ENCODE measurements around the gene LY6G5B.
A peak's percentile ranks its signal among the peaks of the same experiment; 100 is the strongest.

The LY6G5B gene

DNA sequence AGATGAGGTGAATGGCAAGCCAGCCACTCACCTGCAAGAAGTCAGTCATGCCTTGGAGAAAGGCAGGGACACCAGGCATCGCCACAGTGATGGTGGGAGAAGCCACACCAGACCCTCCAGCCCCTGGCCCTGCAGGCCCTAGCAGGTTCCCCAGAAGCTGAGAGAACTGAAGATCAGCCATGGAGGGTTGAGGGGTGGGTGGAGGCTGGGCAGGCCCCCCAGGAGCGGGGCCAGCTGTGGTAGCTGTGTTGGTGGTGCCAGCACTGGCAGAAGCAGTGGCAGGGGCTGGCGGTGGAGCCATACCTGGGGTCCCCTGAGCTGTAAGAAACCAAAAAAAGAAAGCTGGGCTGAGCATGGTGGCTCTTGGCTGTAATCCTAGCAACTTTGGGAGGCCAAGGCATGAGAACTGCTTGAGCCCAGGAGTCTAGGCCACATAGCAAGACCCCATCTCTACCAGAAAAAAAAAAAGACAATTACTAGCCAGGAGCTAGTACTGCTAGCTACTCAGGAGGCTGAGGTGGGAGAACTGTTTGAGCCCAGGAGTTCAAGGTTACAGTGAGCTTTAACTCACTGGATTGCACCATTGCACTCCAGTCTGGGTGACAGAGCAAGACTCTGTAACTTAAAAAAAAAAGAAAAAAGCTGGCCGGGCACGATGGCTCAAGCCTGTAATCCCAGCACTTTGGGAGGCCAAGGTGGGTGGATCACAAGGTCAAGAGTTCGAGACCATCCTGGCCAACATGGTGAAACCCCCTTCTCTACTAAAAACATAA is 26.8 kb upstream of the LY6G5B start:
- no peak for DNase-seq

DNA sequence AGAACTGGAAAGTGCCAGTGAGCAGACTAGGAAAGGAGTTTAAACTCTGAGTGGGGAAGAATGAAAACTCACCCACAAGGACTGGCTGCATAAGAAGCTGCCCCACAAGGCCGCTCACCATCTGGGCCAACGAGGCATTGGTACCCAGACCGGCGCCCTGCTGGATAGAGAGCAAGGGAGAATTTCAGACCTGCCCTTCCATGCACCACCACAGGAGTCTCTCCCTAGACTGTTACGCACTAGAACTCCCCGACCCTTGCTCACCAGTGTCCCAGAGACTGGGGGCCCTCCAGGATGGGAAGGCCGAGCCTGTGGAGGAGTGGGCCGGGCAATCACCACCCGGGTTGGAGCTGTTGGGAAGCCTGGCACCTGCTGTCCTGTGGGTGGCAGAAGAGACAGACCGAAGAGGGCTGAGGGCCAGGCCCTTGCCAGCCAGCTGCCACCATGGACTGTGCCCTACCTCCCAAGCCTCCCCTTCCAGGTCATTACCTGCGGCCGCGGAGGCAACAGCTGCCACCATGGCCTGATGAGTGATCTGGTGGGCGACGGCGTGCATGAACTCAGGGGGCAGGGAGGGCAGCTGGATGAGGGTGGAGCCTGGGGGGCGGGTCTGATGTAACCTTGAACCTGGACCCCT is 25.8 kb upstream of the LY6G5B start:
- DNase-seq: no peak

GRCh38 chr6:31645325-31645724 is 24.5 kb upstream of the LY6G5B start:
- DNase-seq: no peak

DNA sequence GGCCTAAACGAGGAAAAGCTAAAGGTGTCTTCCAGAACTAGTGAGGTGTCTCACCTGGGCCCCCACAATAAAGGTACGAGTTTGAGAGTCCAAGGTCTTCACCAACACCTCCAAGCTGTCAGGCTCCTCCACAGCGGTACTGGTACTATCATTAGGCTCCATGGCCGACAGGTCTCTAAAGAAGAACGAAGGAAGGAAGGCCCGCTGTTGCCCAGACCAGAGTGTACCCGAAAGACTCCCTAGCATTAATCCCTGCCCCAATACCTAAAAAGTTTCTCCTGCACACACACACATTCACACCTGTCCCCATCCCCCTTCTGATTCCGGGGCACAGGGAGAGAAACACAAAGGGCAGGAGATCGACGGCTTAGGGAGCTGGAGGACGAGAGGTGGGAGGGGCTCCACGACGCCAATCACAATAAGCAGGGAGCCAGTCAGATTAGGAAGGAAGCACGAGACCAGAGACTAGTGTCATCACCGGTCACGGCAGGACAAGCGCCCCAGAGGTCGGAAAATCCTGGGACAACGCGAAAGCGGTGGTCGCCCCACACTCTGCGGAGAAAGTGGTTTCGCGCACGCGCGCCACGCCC is 18.1 kb upstream of the LY6G5B start:
- DNase-seq: peak; percentile 73

- DNase-seq: peak; percentile 92
These were observed 16.7 kb upstream of the LY6G5B start for GRCh38 chr6:31652925-31653724.

DNA sequence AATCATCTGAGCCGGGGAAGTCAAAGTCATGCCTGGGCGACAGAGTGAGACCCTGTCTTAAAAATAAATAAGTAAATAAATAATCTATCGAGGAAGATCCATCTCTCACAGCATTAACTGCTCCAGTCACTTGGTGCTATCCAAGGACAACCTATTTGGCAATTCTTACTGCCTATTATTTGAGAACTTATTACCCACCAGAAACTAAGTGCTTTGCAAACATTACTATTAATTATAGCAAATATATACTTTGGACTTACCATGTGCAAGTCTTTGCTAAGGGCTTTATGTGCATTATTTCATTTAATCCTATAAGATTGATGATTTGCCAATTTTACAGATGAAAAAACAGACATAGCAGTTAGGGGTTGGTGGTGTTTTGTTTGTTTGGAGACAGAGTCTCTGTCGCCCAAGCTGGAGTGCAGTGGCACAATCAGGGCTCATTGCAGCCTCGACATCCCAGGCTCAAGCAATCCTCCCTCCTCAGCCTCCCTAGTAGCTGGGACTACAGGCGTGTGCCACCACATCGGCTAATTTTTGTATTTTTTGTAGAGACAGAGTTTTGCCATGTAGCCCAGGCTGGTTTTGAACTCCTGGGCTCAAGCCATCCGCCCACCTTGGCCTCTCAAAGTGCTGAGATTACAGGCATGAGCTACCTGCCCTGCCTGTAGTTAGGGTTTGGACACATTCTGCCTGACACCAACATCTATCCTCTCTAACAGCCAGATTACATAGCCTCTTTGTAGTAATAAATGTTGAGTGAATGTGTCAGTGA is 15.0 kb upstream of the LY6G5B start:
- no peak for DNase-seq

DNA sequence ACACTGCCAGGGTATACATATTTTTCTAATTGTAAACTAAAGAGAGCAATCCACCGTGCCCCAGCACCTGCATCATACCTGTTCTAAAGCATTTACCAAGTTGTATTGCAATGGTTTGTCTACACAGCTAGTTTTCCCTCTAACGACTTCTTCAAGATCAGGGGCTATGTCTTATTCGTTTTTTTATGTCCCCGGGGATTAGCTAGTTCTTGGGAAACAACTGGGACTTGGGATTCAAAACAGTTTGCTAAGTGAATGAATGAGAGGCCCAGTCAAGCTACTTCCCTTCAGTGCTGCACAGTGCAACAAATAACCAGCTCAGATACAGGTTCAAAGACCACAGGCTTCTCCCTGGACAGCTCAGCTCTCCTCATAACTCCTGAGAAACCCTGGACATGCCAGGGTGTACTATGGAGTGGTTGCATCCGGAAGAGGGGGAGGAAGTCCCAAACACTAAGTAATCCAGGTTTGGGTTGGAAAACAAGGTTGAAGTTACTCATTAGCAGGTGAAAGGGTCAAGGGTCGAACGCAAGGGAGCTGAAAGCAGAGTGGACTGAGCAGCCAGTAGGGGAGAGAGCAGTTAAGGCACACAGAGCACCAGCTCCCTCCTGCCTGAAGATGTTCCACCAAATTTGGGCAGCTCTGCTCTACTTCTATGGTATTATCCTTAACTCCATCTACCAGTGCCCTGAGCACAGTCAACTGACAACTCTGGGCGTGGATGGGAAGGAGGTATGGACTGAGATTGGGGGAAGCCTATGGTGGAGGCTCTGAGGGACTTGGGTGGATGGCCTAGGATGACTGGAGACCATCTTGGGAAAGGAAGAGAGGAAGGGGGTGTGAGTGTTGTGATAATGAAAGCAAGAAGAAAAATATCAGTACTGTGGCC is 14.2 kb upstream of the LY6G5B start, which contains the start of gene APOM:
TSS of gene APOM (plus strand) at position 546 of the 889 bp plus-strand sequence. CDS start at position 619, 73 bp downstream.
- DNase-seq: no peak

- DNase-seq: peak; percentile 50
These were observed 12.2 kb upstream of the LY6G5B start for GRCh38 chr6:31657406-31658157.

- no peak for DNase-seq
These were observed 11.6 kb upstream of the LY6G5B start for GRCh38 chr6:31658158-31658688.

- no peak for DNase-seq
These were observed 10.7 kb upstream of the LY6G5B start for GRCh38 chr6:31658983-31659648.

DNA sequence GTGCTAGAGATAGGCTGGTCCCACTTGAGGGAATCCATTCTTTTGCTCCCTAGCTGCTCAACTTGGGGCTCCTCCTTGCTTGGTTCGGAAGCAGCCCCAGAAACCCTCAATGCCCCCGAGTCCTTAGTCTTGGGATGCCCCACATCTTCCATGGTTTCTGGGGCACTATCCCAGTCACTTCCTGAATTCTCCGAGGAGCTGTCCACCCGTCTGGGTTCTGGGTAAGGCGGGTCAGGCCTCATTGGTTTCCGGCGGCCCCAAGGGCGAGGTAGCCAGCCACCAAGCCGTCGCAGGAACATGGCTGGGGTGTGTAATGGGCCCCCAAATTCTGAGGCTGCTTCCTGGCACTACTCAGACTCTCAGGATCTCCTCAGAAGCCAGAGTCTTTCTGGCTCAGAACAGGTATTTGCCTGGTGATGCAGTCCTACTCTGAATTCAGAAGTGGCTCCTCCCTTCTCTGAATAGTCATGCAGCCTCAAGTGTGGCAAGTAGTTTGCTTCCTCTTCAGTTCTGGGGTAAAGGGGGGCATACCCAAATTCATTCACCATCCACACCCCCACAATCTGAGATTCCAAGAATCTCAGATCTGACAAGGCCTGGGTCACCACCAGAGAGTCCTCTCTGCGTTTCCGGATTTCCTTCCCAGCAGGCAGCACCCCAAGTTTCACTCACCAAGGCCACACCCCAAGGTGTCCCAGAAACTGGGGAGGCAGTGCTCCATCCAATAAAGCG is 10.0 kb upstream of the LY6G5B start:
- peak; percentile 48 for DNase-seq

GRCh38 chr6:31660381-31661261 is 9.2 kb upstream of the LY6G5B start, which contains the start of gene C6orf47:
TSS of gene C6orf47 (minus strand) at chr6:31660778. CDS start at chr6:31659947, 831 bp downstream.
- DNase-seq: peak; percentile 85

GRCh38 chr6:31661262-31662123 is 8.3 kb upstream of the LY6G5B start:
- no peak for DNase-seq

DNA sequence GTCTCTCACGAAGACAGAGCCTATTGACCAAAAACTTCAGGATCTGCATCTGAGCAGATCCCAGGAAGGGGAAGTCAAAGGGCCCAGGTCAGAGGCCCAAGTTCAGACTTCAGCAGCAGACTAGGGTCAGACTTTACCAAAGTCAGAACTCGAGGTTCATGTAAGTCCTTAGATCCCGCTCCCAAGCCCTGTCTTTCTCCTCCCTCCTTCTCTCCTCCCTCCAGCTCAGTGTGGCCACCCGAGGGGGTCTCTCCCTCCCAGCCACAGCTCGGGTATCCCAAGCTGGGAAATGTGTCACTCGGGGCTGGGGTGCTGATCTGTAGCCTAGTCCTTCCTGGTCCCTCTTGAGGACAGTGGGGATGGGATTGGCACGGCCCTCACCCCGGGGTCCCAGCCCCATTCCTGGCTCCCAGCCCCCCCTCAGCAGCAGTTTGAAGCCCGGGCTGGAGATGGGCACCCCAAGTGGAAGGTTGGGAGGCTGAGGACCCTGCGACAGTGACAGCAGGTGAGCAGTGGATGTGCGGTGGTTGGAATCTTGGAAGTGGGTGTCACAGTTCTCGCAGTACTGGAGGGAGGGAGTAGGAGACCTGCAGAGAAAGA is 7.6 kb upstream of the LY6G5B start:
- no peak for DNase-seq

- no peak for DNase-seq
These were observed 6.4 kb upstream of the LY6G5B start for GRCh38 chr6:31663126-31663960.
